ENCODE data around the gene EHMT2.

DNA sequence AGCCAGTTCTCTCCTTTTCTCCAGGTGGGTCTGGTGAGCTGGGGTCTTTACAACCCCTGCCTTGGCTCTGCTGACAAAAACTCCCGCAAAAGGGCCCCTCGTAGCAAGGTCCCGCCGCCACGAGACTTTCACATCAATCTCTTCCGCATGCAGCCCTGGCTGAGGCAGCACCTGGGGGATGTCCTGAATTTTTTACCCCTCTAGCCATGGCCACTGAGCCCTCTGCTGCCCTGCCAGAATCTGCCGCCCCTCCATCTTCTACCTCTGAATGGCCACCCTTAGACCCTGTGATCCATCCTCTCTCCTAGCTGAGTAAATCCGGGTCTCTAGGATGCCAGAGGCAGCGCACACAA is 47.6 kb upstream of the EHMT2 start:
- TF ChIP-seq POLR2A (IDR thresholded peaks at IDR 0.05; ENCODE audit: low read depth, low read length) (no peak), MXI1 (IDR thresholded peaks at IDR 0.05; ENCODE audit: borderline replicate concordance, low read depth, low read length) (no peak), CEBPB (IDR thresholded peaks at IDR 0.05; ENCODE audit: low read depth, low read length) (no peak)
- TF ChIP-seq, protein P1, sequence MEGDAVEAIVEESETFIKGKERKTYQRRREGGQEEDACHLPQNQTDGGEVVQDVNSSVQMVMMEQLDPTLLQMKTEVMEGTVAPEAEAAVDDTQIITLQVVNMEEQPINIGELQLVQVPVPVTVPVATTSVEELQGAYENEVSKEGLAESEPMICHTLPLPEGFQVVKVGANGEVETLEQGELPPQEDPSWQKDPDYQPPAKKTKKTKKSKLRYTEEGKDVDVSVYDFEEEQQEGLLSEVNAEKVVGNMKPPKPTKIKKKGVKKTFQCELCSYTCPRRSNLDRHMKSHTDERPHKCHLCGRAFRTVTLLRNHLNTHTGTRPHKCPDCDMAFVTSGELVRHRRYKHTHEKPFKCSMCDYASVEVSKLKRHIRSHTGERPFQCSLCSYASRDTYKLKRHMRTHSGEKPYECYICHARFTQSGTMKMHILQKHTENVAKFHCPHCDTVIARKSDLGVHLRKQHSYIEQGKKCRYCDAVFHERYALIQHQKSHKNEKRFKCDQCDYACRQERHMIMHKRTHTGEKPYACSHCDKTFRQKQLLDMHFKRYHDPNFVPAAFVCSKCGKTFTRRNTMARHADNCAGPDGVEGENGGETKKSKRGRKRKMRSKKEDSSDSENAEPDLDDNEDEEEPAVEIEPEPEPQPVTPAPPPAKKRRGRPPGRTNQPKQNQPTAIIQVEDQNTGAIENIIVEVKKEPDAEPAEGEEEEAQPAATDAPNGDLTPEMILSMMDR (conservative IDR thresholded peaks at IDR 0.05; ENCODE audit: low read depth, low read length): no peak
